Peyer's patch (tissue), 4 donors: ENCODE data around the gene CPED1.

Experiments
- CTCF ChIP-seq, 6 experiments: fragments of 450-650 bp in 4 of 6; fragments of 200-600 bp in 2 of 6; sonication (generic) in 1 of 6; IDR thresholded peaks; one replicate each; pipeline ENCODE4 v1.5.1; 2017 to 2019; ENCODE audit warnings: antibody characterized with exemption in 6 of 6, mild to moderate bottlenecking in 3 of 6, moderate library complexity in 1 of 6
- POLR2A ChIP-seq, 2 donors: fragments of 450-650 bp; IDR thresholded peaks; one replicate each; pipeline ENCODE4 v1.5.1; 2017; ENCODE audit warnings: antibody characterized with exemption in 2 of 2, mild to moderate bottlenecking in 2 of 2, moderate library complexity in 2 of 2

- no peak for TF ChIP-seq CTCF (IDR thresholded peaks at IDR 0.05)
- no peak for TF ChIP-seq POLR2A (IDR thresholded peaks at IDR 0.05)
Measured at GRCh38 chr7:121275204-121275603, 286.7 kb downstream of the CPED1 start.
